ENCODE measurements around the gene CORO7. TPM values are rescaled to one million over a fixed set of nuclear protein-coding genes. Genes with fewer than 3 reads are reported as not detected.
A peak's percentile ranks its signal among the peaks of the same experiment; 100 is the strongest.

Gene CORO7
- total and polyA plus RNA-seq, 9 of the 15 experiments (the other 6 are each of a cell fraction or from before 2014, with no cell fraction given): 0.45 to 77.2 (median 18.7) TPM

- Histone ChIP-seq H3K9ac (ENCODE audit: insufficient read depth in 1 of 2, low read depth in 2 of 2, low read length in 2 of 2) (no peak overlapping the region; a peak in 1 of 4 replicates), H3K27me3 (ENCODE audit: control insufficient read depth in 2 of 2, insufficient read depth in 2 of 2, low read length in 2 of 2) (no peaks in the 10 kb centered on the region), H3K4me1 (replicated peaks in 1 of 2; ENCODE audit: control insufficient read depth in 2 of 2, insufficient read depth in 2 of 2, low read length in 2 of 2) (peaks cover 0 to 31% of the 10 kb centered on the region in 2 experiments; a peak in 2 of 5 replicates), H3K36me3 (ENCODE audit: control insufficient read depth, insufficient read depth, low read length) (peaks cover 73% of the 10 kb centered on the region; the same call in 1 of the 3 replicates), H3K9me3 (replicated peaks; ENCODE audit: control insufficient read depth, insufficient read depth, low read depth, low read length) (no peaks in the 10 kb centered on the region), H3K27ac (ENCODE audit: extremely low read depth, low read depth, low read length) (no peak overlapping the region), H3K79me2 (ENCODE audit: control insufficient read depth, insufficient read depth, low read length) (no peaks in the 10 kb centered on the region), H3K9me1 (ENCODE audit: control insufficient read depth, insufficient read depth, low read length) (peaks cover 3% of the 10 kb centered on the region), H2AFZ (ENCODE audit: low read depth, low read length) (no peak overlapping the region), H3K4me2 (ENCODE audit: insufficient read depth, low read length) (no peak overlapping the region), H4K20me1 (replicated peaks; ENCODE audit: control insufficient read depth, insufficient read depth, low read length) (no peaks in the 10 kb centered on the region), H3K4me3 (no peak overlapping the region)
- ChIA-PET CTCF (ENCODE audit: low intra/inter-chr PET ratio) (no interaction called here), POLR2A (interaction anchor here (0.8 kb wide), 1 partner anchor 20 kb away, joined by 3 read pairs; no protein-coding TSS in a partner anchor)
- peak in 1 of 4 experiments; percentile 19 for DNase-seq (ENCODE audit: extremely low read depth in 1 of 4, low spot score in 3 of 4)
- in situ Hi-C loops (cut with MboI): no loop called here
- BruUV-seq (replicated peaks): no TSS peak
- no peak for FAIRE-seq
- TF ChIP-seq POLR2G (IDR thresholded peaks at IDR 0.05; ENCODE audit: low read depth, low read length) (0 out of 2 replicates have a peak, but pooled peaks have one; percentile 7), TCF7 (IDR thresholded peaks at IDR 0.05; ENCODE audit: borderline replicate concordance) (no peak), TEAD4 (IDR thresholded peaks at IDR 0.05; ENCODE audit: low read length) (no peak), TEAD4 (CRISPR knock-in tag; IDR thresholded peaks at IDR 0.05; ENCODE audit: borderline replicate concordance) (no peak)
- no peak for ATAC-seq
- intact Hi-C loops (cut with micrococcal nuclease): no loop called here
- 89% methylated on average over 9 of the region's 11 CpGs for WGBS (ENCODE audit: insufficient coverage, low coverage, missing lambda C conversion rate)
Observed at GRCh38 chr16:4385789-4386450, 30.5 kb downstream of the CORO7 start.

Data from K562 (cell line).